GM18909 (cell line): ENCODE measurements around the gene PSAPL1.

Experiments used
- ATAC-seq: cut with Tn5 transposase; IDR thresholded peaks from one replicate; pipeline ENCODE4 v1.9.1; 2021; ENCODE audit warnings: mild to moderate bottlenecking; ENCODE audit not compliant: unreplicated experiment, poor library complexity

Gene PSAPL1

GRCh38 chr4:7384929-7385890 lies 49.5 kb downstream of the PSAPL1 start:
- no peak for ATAC-seq

- ATAC-seq, result no peak
Measured at GRCh38 chr4:7384003-7384928, 50.5 kb downstream of the PSAPL1 start.

- ATAC-seq, result no peak
Measured at GRCh38 chr4:7383266-7383665, 51.5 kb downstream of the PSAPL1 start.

- ATAC-seq, result no peak
Measured at GRCh38 chr4:7382634-7383014, 52.1 kb downstream of the PSAPL1 start.

- no peak for ATAC-seq
Measured at GRCh38 chr4:7381890-7382633, 52.7 kb downstream of the PSAPL1 start.

GRCh38 chr4:7381221-7381889 lies 53.4 kb downstream of the PSAPL1 start:
- ATAC-seq, result no peak
